ENCODE results near the gene KIF1C.

KIF1C gene

GRCh38 chr17:4969047-4969550 lies 28.7 kb upstream of the KIF1C start:
- no peak for DNase-seq

- DNase-seq: no peak
Measured at GRCh38 chr17:4969551-4970173, 28.1 kb upstream of the KIF1C start.

- no peak for DNase-seq
Measured at GRCh38 chr17:4970273-4970672, 27.5 kb upstream of the KIF1C start.

DNA sequence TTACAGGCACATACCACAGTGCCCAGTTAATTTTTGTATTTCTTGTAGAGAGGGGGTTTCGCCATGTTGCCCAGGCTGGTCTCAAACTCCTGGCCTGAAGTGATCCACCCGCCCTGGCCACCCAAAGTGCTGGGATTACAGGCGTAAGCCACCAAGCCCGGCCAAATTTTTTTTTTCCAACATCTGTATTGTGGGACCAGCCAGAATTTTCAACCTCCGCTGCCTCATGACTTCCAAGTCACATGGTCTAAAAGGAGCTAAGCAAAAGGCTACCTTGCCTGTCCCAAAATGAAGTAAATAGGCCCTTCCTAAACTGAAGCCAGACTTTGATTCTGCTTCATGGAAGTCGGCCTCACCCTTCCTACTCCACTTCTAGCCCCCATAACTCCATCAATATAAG lies 25.9 kb upstream of the KIF1C start:
- DNase-seq: no peak

DNA sequence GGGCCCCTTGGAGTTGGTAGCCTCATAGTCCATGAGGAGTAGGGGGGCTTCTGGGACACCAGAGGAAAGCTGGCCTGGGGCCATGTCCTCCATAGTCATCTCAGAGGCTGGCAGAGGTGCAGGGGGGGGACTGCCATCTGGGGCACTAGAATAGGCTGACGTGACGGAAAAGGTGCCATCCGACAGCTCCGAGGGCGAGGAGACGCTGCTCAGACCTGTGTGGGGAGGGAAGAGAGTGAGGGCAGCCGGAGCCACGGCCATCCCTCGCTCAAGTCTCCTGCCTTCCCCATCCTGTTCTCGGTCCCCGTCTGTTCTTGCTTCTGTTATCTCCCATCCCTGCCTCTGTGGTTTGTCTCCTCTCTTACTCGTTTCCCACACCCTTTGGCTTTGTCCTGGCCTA lies 25.4 kb upstream of the KIF1C start:
- no peak for DNase-seq

DNA sequence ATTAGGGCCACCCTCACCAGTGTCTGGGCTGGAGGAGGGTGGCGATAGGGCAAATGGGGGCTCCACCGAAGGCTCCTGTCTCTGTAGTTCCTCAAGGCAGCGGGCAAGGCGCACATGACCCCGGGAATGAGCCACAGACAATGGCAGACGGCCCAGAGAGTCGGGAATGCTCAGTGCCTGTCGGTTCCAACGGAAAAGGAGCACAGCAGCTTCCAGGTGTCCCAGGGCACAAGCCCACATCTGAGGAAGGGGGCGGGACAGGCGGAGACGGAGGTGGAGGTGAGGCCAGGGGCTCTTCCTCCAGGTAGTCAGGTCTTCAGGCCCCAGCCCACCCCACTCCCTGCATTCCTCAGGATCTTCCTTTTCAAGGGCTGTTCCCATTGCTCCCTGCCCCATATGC lies 25.0 kb upstream of the KIF1C start:
- no peak for DNase-seq

DNA sequence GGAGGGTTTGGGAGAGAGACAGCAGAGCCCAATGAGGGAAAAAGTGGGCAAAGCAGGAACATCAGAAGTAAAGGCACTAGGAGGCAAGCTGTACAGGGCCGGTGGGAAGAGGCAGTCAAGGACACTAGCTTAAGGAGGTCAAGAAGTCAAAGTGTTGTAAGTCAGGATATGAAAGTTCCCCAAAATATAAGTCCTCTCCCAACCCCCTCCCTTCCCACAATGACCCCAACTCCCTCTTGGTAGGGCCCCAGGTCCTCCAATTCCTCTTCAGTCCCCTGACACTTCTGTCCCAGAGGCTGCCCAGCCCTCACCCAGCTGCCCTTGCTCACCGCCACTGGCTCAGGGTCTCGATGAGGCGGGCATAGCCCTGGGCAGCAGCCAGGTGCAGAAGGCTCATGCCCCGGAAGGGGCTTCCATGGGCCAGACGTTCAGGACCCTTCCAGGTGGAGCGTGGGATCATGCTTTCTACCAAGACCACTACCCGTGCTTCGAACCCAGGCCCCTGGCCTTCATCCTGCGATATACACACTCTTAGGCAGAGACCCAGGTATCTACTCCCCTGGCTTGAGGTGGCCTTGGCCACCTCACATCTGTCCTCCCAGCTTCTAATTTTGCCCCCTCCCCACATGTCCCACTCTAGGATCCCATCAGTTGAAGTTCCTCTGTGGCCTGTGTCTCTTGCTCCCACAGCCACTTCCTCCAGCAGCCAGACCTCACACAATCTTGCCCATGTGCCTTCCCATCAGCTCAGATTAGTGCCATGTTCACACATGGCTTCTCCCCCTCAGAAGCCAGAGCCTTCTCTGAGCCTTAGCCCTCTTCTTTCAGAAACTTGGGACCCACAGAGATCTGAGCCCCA lies 24.3 kb upstream of the KIF1C start:
- DNase-seq: no peak

GRCh38 chr17:4974115-4974670 lies 23.6 kb upstream of the KIF1C start:
- DNase-seq: no peak

DNA sequence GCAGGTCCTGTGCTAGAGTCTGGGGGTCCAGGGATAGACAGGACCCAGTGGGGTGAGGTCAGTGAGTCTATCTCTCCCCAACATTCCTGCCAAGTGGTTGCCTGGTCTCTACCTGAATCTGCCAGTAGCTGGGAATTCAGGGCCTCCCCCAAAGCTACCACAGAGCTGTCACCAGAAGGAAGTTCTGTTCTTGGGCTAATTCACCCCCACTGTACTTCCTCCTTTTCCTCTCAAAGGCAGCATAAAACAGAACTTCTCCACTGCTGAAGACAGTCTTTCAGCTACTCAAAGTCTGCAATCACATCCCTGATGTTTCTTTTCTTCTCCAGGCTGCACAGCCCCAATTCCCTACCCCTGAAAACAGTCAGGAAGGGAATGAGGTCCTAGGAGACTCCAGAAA lies 19.0 kb upstream of the KIF1C start:
- no peak for DNase-seq

- DNase-seq: no peak
Measured at GRCh38 chr17:4980644-4981216, 17.0 kb upstream of the KIF1C start.

DNA sequence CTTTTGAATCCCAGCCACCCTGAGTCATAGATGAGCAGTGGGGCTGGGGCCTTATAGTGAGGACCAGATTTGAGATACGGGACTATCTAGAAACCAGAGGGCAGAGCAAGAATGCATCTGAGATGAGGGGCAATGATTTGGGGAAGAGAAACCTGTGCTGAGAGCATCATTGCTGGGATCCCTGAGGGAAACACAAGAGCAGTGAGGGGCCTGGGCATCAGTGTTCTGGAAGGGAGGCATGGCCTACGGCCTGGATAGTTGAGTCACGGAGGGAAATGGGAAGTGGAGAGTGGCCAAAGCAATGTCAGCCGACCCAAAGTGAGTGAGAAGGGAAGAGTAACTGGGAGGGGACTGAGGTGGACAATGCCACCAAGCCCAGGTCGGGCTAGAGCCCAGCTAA lies 15.4 kb upstream of the KIF1C start:
- DNase-seq: no peak

DNA sequence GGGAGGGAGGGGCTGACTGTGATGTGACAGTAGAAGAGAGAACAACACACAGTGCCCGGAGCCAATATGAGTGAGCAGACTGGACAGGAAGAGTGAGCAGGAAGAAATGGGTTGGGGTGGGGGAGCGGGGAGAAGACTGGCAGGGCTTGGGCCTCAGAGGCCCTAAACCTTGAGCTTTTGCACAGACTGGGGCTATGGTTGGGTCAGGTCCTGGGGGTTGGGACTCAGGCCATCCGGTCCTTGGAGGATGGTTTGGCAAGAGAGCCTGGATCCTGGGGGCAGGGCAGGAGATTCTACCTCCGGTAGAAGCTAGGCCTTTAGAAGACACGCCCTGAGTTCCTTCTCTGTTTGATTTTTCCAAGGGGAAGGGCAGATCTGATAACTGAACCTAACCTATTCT lies 11.3 kb upstream of the KIF1C start:
- no peak for DNase-seq

GRCh38 chr17:4986951-4987766 lies 10.6 kb upstream of the KIF1C start, which contains the start of gene CAMTA2:
Gene CAMTA2 (minus strand): TSS chr17:4987675. CDS start chr17:4986222, 1,453 bp downstream.
- peak; percentile 91 for DNase-seq

GRCh38 chr17:4987767-4988567 lies 9.8 kb upstream of the KIF1C start:
- no peak for DNase-seq

DNA sequence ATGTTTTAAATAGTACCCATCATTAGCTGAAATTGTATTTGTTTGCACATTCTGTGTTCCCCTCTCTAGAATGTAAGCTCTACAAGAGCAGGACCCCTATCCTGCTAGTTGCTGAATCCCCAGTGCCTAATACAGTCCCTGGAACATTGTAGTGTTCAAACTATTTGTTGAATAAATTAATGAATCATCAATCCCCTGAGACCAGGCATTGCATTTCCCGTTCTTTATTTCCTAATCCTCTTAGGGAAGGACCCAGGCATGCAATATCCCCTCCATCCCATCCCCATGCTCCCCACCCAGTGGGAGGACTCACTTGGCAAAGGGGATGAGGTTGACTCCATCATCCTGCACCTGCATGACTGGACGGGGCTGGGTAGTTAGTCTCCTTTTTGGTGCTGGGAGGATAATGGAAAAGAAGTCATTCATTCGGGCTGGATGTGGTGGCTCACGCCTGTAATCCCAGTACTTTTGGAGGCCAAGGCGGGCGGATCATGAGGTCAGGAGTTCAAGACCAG lies 3.6 kb upstream of the KIF1C start:
- DNase-seq: no peak

- peak; percentile 21 for DNase-seq
Measured at GRCh38 chr17:4998027-4998731, 429 bp downstream of the KIF1C start.

DNA sequence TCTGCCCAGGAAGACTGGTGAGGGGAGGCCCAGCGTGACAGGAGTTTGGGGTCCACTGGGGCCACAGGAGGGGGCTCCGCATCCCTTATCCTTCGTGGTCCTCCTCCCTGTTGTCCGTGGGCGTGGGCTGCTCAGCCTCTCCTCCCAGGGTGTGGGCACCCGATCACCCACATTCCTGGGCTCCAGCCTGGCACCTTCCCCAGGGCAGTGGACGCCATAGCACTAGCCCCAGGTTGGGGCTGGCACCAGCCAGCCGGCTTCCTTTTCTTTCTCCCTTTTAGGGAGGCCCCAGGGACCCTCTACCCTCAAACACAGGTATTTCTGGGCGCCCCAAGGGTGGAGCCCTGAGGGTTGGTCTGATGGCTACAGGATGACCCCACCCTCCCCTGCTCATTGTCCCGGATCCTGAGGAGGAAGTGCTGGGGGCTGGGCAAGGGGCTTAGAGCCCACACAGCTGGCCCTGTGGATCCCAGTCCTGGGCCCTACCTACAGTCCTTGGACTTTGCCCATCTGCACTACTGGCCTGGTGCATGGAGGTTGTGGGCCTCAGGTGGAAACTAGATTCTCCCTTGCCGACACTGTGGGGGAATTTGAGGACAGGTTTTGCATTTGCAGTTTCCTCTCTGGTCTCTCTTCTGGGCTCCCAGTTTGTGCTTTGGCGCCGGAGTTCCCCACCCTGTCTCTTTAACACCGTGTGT lies 1.1 kb downstream of the KIF1C start:
- DNase-seq: no peak

DNA sequence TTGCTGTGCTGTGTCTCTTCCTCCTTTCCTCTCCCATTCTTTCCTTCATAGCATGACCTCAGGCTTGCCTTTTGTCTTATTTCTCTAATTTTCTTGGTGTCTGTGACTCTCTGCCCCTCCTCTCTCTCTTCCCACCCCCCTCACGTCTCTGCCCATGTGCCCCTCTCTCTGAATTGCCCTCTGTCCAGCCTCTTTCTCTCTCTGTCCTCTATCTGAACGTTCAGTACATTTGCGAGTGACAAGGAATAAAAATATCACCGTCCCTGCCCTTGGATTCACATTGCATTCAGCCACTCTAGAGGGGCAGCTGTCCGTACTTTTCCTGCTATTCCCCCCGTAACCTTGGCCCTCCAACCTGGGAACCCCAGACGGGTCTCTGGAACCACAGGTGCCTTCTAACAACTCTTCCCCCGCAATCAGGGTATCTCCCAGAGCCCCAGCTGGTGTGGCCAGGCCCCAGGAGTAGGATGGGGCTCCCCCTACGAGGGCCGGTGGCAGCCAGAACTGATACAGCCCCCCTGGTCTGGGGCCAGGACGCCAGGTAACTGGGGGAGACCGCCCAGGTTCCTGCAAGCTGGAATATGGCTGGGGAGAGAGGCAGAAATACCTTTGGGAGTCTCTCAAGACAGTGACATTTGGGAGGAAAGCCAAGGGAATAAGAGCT lies 1.8 kb downstream of the KIF1C start:
- no peak for DNase-seq

DNA sequence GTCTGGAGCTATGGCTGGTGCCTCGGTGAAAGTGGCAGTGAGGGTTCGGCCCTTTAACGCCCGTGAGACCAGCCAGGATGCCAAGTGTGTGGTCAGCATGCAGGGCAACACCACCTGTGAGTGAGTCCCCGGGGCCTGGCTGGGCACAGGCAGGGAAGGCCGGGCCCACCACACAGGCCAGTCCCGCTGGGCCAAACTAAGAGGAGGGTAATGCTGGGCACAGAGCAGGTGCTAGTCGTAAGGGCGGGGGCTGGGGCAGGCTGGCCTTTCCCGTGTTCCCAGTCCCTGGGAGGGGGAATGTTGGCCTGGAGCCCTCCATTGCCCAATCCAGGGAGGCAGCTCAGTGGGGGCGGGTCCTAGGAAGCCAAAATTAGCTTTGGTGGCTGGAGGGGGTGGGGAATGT lies 2.5 kb downstream of the KIF1C start:
- DNase-seq: no peak
